Right kidney (tissue), 1 donor: ENCODE results near the gene MESP1.

Source experiments
- DNase-seq: peaks from one replicate; pipeline ENCODE4 v3.0.0-alpha.2; 2016

Gene MESP1

GRCh38 chr15:89725064-89725463 is 26.0 kb downstream of the MESP1 start:
- DNase-seq: no peak

DNA sequence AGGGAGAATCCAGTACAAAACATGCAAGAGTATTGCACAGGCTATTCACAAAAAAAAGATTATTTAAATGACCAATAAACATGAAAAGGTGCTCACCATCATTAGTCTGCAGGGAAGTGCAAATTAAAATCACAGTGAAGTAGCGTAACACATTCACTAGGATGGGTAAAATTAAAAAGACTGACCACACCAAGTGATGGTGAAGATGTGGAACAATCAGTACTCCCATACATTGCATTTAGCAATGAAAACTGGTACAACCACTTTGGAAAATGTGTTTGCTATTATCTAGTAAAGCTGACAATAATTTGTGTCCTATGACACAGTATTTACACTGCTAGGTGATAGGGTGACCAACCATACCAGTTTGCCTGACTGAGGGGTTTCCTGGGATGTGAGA is 26.4 kb downstream of the MESP1 start:
- DNase-seq: no peak

GRCh38 chr15:89723031-89723430 is 28.0 kb downstream of the MESP1 start:
- DNase-seq: no peak

GRCh38 chr15:89714775-89715174 is 36.3 kb downstream of the MESP1 start:
- DNase-seq: no peak

DNA sequence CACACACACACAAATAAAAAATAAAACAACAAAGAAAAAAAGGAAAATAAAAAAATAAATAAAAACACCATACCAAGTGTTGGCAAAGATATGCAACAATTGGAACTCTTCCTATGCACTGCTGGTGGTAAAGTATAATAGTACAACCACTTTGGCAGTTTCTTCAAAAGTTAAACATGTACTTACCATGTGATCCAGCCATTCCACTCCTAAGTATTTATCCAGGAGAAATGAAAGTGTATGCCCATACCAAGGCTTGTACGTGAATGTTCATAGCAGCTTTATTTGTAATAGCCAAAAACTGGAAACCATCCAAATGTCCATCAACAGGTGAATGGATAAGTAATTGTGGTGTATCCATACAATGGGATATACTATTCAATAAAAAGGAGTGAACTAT is 43.5 kb downstream of the MESP1 start:
- no peak for DNase-seq

DNA sequence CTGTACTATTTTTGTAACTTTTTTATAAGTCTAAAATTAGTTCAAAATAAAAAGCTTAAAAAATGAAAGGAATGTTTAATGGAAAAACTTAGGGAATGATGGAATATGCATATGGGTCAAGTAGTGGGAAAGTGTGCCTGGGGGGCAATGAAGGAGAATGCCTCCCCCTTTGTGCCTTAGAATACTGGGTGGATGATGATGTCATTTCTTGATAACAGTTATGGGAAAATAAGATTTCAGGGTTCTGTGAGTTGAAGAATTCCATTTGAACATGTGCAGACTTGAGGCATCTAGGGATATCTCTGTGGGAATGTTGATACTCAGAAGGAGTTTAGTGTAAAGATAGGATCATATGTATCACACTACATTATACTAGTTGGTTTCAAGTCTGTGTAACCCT is 46.6 kb downstream of the MESP1 start:
- DNase-seq: no peak
